ENCODE data around the gene LGALS7.

The LGALS7 gene

GRCh38 chr19:38725469-38726283 lies 47.6 kb downstream of the LGALS7 start:
- DNase-seq: no peak

GRCh38 chr19:38723990-38724854 lies 49.1 kb downstream of the LGALS7 start:
- DNase-seq: no peak

GRCh38 chr19:38723606-38723965 lies 49.7 kb downstream of the LGALS7 start:
- DNase-seq: no peak

- no peak for DNase-seq
Observed at GRCh38 chr19:38722947-38723605, 50.2 kb downstream of the LGALS7 start.

DNA sequence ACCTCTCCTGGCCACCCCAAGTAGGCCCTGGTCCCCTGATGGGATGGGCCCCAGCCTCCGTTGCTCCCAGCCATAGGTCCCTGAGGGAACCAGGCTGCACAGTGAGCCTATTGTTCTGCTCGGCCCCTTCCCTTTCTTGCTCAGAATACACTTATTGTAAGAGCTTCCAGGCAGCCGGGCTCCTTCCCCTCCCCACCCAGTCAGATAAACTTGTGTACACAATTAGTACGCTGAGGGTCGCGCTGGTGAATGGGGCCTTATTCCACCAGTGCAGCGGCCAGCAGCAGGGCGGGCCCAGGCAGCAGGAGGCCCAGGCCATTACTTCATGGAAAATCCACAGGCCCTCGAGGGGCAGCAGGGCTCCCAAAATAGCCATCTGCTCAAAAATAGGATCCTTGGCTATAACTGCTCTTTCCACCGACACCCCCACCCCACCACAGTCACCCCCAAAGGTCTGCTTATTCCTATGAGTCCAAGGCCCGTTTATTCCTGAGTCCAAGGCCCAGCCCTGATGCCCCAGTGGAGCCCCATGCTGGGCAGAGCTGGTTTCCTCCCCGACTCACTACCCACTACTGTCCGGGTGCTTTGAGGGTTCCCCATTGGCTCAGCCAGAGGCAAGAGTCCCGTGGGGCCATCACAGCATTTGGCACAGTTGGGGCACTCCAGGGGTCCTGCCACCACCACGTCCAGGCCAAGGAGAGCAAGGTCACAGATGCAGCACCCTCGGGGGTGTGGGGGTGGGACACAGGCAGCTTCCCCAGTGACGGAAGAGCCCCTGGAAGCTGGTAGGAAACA lies 51.1 kb downstream of the LGALS7 start:
- no peak for DNase-seq

GRCh38 chr19:38721496-38721895 lies 51.8 kb downstream of the LGALS7 start:
- no peak for DNase-seq
